Measurements from ENCODE around the gene RBM17.
A peak's percentile ranks its signal among the peaks of the same experiment; 100 is the strongest.

Gene RBM17

DNA sequence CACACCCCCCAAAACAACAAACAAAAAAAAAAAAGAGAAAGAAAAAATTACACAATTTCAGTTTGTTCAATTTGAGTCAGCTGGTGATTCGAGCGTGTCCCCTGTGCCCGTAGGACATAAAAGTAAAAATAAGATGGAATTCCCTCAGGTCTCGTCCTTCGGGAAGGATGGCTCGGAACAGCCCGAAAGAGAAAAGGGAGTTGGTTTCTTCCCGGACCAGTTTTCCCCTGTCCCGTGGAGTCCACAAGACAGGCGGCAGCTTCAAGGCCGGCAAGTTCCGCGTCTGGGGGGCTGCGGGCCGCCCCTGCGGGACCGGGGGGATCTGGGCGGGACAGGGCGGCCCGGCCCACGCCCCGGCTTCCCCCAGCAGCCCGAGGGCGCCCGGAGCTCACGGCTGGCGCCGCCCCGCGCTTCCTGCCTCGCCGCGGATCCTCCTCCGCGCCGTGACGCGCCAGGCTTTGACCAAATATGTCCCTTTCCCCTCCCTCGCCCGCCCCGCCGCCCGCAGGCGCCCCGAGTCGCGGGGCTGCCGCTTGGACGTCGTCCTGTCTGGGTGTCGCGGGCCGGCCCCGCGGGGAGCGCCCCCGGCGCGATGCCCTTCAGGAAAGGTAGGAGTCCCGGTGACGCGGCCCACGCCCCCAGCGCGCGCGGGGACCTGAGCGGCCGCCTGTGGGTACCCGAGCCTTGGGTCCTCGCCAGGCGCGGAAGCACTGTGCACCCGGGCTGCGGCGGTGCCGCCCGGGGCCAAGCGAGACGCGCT is 55.8 kb downstream of the RBM17 start:
- ChIA-PET POLR2A (interaction anchor here (0.5 to 1.3 kb wide), 3 partner anchors 9 to 58 kb away, joined by 3 read pairs; partner anchors contain the start of gene PFKFB3), CTCF (interaction anchor here (0.7 to 3.0 kb wide), 12 partner anchors 8 to 1329 kb away, joined by 3 to 10 read pairs (median 3); partner anchors contain the start of gene PFKFB3)
- TF ChIP-seq, protein P1, sequence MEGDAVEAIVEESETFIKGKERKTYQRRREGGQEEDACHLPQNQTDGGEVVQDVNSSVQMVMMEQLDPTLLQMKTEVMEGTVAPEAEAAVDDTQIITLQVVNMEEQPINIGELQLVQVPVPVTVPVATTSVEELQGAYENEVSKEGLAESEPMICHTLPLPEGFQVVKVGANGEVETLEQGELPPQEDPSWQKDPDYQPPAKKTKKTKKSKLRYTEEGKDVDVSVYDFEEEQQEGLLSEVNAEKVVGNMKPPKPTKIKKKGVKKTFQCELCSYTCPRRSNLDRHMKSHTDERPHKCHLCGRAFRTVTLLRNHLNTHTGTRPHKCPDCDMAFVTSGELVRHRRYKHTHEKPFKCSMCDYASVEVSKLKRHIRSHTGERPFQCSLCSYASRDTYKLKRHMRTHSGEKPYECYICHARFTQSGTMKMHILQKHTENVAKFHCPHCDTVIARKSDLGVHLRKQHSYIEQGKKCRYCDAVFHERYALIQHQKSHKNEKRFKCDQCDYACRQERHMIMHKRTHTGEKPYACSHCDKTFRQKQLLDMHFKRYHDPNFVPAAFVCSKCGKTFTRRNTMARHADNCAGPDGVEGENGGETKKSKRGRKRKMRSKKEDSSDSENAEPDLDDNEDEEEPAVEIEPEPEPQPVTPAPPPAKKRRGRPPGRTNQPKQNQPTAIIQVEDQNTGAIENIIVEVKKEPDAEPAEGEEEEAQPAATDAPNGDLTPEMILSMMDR (IDR thresholded peaks at IDR 0.05; ENCODE audit: control extremely low read depth, extremely low read depth, low read depth, missing control alignments) = no peak
- DNase-seq (ENCODE audit: extremely low spot score) = peak; percentile 91

DNA sequence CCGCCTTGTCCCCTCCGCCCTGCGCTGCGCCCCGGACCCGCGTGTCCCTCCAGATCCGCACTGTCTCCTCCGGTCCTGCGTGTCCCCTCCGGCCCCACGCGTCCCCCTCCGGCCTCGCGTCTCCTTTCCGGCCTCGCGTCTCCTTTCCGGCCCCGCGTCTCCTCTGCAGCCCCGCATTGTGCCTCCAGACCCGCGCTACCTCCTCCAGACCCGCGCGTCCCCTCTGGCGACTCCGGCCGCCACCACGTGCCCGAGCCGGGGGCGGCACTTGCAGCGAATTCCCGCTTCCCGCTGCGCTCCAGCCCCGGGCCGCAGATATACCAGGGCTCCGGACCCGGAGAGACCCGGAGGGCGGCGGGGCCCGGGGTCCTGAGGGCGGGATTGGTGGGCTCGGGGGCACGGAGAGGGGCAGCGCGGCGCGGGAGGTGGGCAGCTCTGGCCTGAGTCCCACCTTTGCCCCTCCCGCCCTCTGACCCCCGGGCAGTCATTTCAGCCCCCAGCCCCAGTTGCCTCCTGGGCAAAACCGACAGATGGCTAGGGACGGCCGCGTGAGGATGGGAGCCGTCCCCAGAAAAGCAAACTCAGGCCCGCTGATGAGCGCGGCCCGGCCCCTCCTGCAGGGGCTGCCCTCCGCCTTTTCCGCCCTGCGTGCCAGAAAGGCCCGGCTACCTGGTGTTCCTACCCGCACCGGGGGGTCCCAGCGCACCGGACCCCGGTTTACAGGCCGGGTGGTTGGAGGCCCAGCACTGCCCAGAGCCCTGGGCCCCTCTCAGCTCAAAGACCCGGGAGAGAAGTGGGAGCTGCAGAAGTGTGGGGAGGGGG is 56.5 kb downstream of the RBM17 start:
- TF ChIP-seq, protein P1 (IDR thresholded peaks at IDR 0.05; ENCODE audit: control extremely low read depth, extremely low read depth, low read depth, missing control alignments) = no peak
- CTCF ChIA-PET = interaction anchor here (0.8 to 9.6 kb wide), 12 partner anchors 9 to 1330 kb away, joined by 3 to 113 read pairs (median 6); partner anchors contain the start of gene PFKFB3
- POLR2A ChIA-PET = interaction anchor here (0.5 to 1.3 kb wide), 3 partner anchors 8 to 57 kb away, joined by 3 read pairs; partner anchors contain the start of gene PFKFB3

DNA sequence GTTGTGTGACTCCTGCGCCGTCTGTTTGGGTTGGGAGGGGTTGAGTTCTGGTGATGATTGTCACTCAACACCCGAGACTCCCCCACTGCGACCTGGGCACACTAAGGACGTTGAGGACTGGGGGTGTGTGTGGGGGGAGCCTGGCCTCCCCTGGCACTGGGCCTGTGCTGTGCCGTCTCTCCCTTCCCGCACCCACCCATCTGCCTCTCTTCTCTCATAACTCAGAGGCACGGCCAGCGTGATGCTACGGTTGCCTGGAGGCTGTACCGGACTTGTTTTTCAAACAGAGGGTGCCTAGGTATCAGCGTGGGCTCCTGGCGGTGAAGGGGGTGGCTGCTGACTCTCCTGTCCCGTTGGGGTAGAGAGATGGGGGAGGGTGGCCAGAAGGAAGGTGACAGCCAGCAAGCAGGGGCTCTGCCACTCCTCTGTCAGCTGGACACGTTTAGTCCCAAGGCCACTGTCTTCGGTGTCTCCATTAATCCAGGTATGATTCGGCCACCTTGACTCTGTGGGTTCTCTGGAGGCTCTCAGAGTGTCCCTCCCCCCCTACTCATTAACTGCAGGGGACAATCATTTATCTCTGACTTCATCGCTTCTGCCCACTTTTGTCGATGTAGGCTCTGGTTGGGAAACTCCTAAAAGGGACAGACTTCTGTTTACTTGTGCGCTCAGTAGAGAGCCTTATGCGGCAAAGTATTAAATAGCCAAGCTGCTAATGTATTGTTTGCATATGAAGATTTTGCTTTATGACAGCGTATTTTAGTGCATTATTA is 57.4 kb downstream of the RBM17 start:
- POLR2A ChIA-PET = no interaction called here
- CTCF ChIA-PET = interaction anchor here (1.0 to 9.6 kb wide), 4 partner anchors 16 to 256 kb away, joined by 4 to 113 read pairs (median 28); no protein-coding TSS in a partner anchor
- DNase-seq (ENCODE audit: extremely low spot score) = no peak
- TF ChIP-seq, protein P1 (IDR thresholded peaks at IDR 0.05; ENCODE audit: control extremely low read depth, extremely low read depth, low read depth, missing control alignments) = no peak

More for the DNA sequence above, 56.5 kb downstream of the RBM17 start:
- no peak for DNase-seq (ENCODE audit: extremely low spot score)

DNA sequence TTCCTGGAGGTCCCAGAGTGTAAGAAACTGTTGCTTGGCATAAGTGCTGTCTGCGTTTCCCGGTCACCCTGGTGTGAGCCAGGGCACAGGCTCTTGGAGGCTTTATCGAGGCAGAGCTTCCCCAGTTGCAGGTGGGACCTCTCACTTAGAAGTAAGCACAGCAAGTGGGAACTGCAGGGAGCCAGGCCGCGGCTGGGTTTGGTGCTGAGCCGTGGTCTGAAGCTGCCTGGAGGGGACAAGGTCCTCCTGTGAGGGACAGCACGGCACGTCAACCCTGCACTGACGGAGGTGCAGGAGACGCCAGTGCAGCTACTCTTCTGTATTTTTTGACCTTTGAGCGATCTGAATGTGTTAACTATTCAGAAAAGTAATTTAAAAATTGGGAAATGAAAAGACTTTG is 58.1 kb downstream of the RBM17 start:
- CTCF ChIA-PET = interaction anchor here (1.1 to 9.6 kb wide), 5 partner anchors 15 to 255 kb away, joined by 5 to 113 read pairs (median 8); partner anchors contain the start of gene PFKFB3
- DNase-seq (ENCODE audit: extremely low spot score) = no peak
- TF ChIP-seq, protein P1 (IDR thresholded peaks at IDR 0.05; ENCODE audit: control extremely low read depth, extremely low read depth, low read depth, missing control alignments) = no peak
- POLR2A ChIA-PET = interaction anchor here (1.6 kb wide), 1 partner anchor 56 kb away, joined by 4 read pairs; the partner anchor contains the start of gene PFKFB3

DNA sequence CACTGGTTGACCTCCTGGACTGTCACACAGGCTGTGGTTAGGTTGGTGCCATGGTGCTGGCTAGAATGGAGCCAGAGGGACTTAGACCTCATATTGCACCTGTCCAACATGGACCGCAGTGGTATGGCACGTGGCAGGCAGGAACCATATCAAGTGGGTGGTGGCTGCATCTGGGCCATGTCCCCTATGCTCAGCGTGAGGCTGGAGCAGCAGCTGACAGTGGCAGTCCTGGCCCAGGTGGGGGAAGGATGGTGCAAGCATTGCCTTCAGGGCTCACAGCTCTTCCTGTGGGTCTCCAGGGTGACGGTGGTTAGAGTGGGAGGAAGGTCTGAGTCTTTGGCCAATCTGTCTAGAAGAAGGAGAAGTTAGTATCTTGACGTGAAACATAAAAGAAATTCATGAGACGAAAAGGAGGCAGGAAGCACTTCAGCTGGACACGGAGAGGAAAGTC is 59.4 kb downstream of the RBM17 start:
- ChIA-PET CTCF (interaction anchor here (1.0 to 9.6 kb wide), 12 partner anchors 11 to 253 kb away, joined by 3 to 113 read pairs (median 5); partner anchors contain the start of gene PFKFB3), POLR2A (interaction anchor here (0.7 to 1.6 kb wide), 2 partner anchors 12 to 54 kb away, joined by 3 to 4 read pairs; partner anchors contain the start of gene PFKFB3)
- TF ChIP-seq, protein P1 (IDR thresholded peaks at IDR 0.05; ENCODE audit: control extremely low read depth, extremely low read depth, low read depth, missing control alignments) = no peak
- DNase-seq (ENCODE audit: extremely low spot score) = peak; percentile 57
